Activated effector memory CD4-positive, alpha-beta T cell treated with Interleukin-2 at 50 U/mL for 16 hours (primary cell): ENCODE results near the gene SLC35F4.
"Not testable (repeated sequence)": the region's sequence is repeated elsewhere in the genome, so short reads cannot be mapped to it uniquely, and the experiment has no call there.

Experiments
- DNase-seq: peaks from one replicate; pipeline ENCODE4 v3.0.0-alpha.2; 2020

Gene SLC35F4

DNA sequence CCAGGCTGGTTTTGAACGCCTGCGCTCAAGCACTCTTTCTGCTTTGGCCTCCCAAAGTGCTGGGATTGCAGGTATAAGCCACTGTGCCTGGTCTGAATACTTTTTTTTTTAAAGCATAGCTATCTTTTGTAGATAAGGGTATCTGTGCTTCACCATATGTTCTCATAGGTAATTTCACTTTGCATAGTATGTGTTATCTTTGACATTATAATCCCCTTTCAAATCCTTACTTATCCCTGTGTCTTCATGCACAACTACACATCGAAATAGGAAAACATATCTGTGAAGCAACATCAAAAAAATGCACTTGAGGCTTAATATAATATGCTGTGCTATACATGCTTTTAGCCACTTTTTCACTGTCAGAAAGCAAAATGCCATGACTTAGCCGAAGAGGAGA is 94.1 kb downstream of the SLC35F4 start:
- DNase-seq = no peak

DNA sequence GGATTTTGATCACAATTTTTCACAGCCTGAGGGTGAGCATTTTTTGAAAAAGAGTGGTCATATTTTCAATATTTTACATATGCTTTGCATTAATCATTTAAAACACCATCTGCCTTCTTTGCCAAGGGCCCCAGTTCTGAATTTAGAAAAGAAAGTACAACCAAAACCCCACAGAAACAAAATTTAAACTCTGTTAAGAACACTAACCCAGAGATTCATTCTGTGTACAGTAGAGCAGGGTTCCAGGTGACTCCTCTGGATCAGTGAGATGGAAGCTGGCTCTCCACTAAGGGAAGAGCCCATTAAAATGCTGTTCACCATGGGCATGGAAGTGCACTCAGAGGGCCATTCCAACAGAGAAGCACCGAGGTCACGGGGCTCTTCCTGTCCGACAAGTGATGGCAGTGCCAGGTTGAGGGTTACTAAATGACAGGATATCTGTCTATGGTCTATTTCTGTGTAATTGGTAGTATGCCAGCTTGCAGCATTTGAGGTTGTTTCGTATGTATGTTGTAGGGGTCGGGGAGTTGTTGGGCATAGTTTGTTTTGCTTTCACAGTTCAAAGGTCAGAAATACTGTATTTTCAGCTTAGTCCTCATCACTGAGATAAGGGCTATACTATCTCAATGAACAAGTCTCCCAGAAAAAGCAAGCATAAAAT is 95.9 kb downstream of the SLC35F4 start:
- DNase-seq = no peak

DNA sequence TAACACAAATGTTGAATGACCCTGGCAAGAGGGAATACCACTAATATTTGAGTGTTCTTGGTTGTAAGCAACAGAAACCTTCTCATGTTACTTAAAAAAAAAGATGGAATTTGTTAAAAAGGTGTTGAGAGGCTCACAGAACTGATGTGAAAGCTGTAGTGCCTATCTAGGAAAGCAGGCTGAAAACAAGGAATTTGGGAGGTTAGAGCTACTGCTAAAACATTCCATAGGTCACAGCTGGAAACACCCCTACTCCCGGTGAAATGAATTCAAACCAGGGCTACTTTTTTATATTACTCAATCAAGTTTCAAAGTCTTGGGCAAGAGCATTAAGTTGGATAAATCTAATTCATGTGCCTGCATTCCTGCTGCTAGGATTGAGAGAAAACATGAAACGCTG is 104.1 kb downstream of the SLC35F4 start:
- no peak for DNase-seq

DNA sequence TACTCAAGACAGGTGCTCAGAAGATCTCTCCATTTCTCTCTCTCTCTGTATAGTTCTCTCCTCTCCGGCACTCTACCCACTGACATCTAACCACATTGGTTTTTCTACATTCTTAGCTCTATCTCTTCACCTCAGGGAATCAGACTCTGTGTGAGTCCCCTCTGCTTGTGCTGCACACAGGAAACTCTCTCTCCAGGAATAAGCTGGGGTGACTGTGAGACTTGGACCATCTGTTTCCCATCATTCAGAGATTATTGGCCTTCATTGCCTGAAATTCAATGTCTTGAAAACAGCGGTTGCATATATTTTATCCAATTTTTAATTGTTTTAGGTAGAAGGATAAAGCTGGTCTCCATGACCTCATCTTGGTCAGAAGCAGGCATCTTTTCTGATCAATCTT is 105.0 kb downstream of the SLC35F4 start:
- no peak for DNase-seq

DNA sequence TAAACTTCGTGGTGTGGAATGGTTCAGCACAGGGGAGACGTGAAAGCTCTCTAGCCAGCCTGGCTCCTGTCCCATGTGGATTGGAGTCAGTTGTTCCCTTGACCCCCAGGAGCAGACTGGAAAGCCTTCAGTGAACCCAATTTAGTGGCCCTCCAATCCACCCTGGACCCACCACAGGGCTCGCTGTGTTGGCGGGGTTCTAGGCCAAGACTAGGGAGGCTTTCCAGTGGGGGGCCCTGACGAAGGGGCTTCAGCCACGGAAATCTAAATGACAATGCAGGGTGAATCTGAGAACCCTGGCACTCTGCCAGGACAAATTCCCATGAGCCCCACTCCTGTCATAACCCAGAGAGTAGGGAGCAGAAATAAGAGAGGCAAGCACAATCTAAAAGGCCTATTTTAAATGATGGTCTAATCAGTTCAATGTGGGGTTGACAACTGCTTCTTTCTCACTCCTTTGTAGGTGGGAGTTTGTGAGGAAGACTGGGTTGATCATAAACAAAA is 110.8 kb downstream of the SLC35F4 start:
- no peak for DNase-seq

DNA sequence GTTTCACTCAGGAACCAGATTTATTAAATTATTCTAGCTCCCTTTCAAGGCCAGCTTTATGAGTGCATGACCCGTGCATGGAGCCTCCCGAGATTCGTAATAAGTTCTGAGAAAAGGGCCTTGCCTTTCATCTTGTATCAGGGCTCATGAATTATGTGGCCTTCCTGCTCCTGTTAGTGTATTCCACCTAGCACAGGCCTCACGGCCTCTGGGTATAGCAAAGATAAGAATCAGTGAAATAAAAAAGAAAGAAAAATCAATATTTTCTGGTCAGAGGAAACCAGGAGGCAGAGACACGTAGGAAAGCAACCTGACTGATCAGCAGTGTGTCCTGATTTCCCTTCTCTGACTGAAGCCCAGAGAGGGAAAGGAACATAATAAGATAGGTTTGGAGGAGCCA is 111.4 kb downstream of the SLC35F4 start:
- DNase-seq = no peak

DNA sequence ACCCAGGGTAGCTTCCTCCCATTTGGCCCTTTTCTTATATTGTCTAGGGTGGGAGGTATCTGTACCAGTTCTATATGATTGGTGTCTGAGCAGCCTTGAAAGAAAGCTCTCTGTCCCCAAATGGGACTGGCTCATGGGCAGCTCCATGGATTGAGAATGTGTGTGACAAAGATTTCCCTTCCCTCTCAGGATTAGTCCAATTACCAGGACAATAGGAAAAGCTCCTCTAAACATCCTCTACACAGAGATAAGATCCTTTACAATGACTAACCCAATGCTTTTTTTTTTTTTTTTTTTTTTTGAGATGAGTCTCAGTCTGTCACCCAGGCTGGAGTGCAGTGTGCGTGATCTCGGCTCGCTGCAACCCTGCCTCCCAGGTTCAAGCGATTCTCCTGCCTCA is 112.1 kb downstream of the SLC35F4 start:
- DNase-seq = no peak

DNA sequence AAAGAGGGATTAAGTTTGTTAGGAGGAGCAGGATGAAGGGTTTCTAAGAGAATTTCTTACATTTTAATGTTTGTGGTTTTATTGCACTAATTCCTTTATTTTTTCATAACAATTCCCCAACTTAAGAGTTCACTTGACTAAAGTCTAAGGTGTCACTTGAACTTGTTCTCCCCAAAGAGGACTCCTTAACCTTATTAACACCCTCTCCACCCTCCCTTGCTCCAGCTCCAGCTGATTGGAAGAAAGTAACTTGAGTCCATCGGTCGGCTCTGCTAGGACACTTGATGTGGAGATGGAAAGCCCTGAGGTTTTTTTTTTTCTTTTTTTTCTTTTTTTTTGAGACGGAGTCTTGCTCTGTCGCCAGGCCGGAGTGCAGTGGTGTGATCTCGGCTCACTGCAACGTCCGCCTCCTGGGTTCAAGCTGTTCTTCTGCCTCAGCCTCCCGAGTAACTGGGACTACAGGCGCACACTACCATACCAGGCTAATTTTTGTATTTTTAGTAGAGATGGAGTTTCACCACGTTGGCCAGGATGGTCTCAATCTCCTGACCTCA is 113.7 kb downstream of the SLC35F4 start:
- not testable (repeated sequence) for DNase-seq

DNA sequence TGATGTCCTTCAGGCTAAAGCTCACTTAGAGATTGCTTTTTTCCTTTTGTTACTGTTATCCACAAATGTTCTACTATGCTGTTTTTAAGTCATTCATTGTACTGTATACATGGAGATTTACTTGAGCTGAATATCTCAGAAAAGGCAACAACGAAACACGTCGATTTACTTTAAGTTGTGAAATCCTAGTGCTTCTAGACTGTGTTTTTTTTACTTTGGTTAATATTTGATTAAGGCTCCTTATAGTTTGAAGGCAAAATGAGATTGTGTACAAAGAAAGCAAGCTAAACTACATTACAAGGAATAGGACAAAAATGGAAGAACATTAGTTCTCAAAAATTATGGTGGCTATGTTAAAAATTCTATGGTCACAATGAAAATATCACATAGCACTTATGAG is 114.5 kb downstream of the SLC35F4 start:
- no peak for DNase-seq

DNA sequence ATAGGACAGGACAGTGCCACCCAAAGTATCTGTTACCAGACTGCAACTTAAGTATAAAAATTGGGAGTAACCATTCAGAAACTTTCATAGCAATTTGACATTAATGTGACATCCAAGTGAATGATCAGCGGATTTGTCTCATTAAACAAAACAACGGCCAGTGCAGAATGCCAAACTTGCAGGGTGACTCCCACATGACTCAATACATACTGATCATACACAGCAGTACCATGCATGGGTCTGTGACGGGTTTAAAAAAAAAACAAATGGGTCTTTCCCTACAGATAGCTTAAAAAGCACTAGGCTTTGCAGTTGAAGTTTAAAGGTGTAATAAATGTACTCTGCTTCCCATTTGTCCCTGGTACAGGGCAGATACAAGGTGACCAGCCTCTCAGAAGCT is 116.6 kb downstream of the SLC35F4 start:
- DNase-seq = no peak

DNA sequence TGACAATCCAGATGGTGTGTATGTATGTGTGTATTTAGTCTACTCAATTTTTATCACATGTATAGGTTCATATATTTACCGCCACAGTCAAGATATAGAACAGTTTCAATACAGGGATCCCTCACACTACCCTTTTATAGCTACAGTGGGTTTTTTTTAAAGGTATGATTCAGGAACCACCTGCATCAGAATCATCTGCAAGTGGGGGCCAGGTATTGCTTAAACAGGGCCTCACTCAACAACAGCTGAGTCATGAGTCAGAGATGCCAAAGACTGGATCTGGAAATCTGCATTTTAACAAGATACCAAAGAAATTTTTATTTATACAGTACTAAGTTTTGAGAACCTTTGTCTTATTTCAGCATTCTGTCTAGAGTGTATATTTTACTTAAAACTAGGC is 117.6 kb downstream of the SLC35F4 start:
- no peak for DNase-seq

DNA sequence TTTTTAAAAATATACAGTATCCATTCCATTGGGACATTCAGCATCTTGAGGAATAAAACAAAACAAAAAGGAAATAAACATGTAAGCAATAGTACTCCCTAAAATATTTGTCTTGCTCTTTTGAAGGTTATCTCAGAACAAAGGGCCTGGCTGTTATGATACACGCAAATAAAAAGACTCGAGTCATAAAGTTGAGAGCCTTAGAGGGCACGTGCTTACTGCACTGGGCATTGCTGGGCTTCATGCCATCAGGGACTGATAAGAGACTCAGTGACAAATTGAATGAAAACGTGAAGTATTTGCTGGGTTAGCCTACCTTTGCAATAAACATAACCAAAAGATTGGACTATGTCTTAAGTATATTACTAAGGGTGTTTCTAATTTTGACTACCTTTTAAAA is 118.9 kb downstream of the SLC35F4 start:
- DNase-seq = no peak

DNA sequence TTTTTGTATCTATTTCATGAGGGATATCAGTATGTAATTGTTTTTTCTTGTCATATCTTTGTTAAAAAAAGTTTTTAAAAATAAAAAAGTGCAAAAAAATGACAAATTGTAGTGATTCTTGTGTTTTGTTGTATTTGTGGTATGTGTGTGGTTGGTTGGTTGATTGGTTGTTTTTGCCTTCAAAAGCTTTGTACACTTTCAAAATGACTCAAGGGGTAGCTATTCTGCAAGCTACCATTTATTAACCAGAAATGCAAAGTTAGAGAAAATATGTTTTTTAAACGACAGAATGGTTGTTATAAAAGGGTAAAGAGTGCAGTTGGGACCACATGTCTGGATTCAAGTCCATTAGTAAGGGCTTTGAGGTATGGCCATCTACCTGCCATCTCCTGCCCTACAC is 119.3 kb downstream of the SLC35F4 start:
- no peak for DNase-seq

DNA sequence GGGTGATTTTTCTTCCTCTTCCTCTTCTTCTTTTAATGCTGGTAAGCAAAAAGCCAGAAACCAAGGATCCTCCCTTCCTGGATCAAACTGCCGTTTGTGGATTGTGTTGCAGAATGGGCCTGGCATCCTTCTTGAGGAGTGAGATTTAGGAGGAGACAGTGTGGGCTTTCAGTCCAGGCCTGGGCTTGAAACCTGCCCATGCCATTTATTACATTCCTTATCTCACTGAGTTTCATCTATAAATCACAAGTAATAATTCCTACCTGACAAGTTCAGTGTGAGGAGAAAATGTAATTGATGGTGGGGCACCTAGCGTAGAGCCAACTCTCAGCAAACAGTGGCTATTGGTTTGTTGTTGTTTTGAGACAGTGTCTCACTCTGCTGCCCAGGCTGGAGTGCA is 126.4 kb downstream of the SLC35F4 start:
- no peak for DNase-seq

DNA sequence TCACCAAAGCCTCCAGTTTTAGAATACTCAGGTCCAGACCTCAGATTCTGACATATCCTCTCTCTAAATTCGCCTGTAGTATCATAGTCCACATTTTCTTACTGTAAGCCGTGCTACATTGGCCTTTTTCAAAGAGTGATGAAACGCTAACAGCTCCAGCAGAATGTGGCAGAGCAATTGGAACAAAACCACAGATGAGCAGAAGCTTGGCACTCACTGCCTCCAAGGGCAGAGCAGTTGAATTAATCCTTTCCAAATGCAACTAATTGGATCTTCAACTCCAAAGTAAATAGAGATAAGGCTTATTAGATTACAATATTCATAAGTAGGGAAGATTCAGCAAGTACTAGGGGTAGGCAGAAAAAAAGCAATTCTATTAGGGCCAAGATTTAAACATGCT is 128.3 kb downstream of the SLC35F4 start:
- no peak for DNase-seq

DNA sequence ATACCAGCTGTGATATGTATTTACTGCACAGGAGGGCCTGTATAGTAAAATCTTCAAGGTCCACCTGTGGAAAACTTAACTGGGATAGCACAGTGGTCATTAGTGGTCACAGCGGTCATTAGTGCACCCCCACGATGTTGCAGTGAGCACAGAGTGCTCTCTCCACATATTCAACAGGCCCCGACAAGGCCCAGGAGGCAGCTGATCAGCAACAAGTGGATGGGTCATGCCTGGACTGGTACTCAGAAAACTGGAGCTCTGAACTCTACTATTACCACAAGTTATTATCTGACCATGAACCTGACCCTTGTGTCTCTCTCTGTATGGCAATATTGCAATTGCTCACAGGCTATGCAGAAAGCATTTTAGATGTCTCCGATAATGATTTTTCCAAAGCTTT is 129.5 kb downstream of the SLC35F4 start:
- no peak for DNase-seq

DNA sequence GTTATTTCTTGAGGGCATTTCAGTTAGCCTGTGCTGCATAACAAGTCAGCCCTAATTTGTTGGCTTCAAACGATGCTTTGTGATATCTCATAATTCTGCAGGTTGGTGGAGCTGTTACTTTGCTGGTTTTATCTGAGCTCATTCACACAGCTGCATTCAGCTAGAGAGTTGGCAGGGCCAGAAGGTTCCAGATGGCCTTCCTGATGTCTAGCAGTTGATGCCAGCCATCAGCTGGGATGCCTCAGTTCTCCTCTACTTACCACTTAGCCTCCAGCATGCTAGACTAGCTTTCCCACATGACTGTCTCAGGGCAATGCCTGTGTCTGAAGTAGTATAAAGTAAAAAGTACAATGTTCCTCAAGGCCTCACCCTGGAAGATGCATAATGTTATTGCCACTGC is 130.6 kb downstream of the SLC35F4 start:
- no peak for DNase-seq

DNA sequence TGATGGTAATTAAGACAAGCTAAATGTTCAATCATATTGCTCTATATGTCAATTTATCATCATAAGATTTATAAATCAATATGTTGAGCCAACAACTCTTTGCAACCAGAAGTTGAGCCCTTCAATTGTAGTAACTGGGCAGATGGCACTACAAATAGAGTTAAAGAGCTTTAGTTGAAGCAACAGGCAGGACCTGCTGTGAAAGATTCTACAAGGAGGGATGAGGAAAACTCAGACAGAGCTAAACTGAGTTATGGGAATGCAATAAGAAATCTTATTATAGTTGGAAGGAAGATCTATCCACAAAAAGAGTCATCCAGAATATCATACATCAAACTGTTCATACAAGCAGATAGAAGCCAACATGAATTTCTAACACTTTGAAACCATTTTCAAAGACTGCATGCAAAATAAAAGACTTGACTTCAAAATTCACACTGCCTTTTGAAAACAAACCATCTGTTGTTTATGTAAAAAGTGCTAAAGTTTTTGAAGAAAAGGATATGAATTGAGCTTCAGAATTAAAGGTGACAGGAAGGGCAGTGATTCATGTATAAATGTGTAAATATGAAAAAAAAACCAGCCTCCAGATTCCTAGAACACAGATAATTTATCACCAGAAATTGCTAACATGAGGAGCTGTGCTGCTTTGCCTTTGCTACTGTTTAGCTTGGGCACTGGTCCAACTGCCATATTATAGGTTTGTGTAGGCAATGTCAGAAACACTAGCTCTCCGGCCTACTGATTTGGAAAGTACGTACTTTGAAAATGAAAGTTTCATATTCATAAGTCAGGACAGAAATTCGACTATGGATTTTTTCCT is 133.2 kb downstream of the SLC35F4 start:
- DNase-seq = no peak

DNA sequence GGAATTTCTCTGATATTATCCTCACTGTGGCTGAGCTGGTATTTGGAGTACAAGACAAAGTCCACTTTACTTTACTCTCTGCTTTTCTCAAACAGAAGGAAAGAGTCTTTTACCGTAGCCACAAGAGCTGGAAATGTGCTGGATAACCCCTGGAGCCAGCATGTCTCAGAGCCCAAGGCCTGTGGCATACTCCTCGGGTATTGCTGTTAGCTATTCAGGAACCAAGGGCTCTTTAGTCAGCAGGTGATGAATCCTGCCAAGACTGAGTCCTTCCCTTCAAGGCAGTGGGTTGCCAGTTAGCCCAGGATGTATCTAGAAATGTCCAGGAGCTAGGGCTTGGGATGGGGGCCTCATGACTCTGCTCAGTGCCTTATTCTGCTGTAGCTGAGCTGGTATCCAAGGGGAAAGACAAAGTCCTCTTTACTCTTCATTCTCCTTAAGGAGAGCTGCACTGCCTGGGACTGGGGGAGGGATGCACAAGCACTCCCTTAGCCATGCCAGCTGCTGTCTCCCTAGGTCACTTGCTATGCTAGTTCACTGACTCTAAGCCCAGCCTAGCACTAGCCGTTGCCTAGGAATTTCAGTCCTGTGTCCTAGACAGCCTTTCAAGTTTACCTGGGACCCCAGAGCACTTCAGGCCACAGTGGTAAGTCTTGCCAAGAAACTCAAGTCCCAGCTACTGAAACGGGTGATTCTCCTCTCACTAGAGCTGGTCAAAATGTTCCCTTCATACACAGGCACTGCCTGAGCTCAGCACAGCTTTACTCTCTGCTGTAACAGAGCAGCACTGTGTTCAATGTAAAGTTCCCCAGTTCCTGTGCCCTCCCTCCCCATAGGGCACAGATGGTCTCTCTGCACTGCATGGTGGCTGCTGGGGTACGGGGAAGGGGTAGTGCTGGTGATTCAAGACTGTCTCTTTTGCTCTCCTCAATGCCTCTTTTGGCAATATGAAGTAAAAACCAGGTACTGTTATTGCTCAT is 136.4 kb downstream of the SLC35F4 start:
- DNase-seq = no peak

DNA sequence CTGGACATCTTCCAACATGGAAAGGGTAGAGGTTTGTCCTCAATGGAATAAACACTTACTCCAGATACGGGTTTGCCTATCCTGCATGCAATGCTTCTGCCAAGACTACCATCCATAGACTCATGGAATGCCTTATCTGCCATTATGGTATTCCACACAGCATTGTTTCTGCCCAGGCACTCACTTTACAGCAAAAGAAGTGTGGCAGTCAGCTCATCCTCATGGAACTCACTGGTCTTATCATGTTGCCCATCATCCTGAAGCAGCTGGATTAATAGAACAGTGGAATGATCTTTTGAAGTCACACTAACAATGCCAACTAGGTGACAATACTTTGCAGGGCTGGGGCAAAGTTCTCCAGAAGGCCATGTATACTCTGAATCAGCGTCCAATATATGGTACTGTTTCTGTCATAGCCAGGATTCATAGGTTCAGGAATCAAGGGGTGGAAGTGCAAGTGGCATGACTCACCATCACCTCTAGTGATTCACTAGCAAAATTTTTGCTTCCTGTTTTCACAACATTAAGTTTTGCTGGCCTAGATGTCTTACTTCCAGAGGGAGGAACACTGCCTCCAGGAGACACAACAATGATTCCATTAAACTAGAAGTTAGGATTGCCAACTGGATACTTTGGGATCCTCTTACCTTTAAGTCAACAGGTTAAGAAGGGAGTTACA is 140.4 kb downstream of the SLC35F4 start:
- DNase-seq = no peak

DNA sequence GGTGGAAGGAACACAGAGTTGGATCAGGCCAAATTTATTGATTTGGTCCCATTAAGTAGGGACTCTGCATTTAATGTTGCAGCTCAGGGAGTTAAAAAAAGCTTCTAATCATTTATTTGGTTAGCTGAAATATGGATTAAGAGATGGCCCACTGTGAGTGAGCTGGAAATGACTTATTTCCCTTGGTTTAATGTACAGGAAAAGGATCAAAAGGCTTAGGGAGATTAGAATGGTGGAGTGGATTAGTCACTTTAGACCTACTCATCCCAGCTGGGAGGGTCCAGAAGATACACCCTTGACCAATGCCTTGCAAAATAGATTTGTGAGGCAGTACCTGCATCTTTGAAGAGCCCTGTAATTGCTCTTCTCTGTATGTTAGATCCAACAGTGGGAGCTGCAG is 143.8 kb downstream of the SLC35F4 start:
- not testable (repeated sequence) for DNase-seq

DNA sequence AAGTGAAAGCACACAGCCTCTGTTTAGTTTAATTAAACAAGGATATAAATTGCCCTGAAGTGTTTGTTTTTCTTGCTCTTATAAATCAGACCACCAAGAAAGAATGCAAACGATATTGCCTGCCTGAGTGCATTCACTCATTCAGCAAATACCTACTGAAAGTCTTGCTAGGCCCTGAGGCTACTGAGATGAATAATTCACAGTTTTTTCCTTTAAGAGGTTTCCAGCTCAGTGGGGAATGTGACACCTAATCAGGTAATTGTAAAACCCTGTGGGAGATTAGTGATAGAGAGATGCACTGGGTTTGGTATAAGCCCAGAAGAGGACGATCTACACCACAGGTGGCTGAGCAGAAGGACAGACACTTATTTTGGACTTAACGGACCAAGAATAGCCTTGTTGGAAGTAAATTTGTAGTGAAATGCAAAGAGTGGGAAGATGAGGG is 151.4 kb downstream of the SLC35F4 start:
- DNase-seq = no peak
